Esophagus muscularis mucosa (tissue), 3 donors: ENCODE measurements around the gene ZNF587.

Source experiments
- POLR2A ChIP-seq: fragments of 450-650 bp; IDR thresholded peaks from one replicate; pipeline ENCODE4 v1.6.1; 2017; ENCODE audit warnings: antibody characterized with exemption, moderate library complexity, mild to moderate bottlenecking, low read depth
- POLR2AphosphoS5 ChIP-seq, 2 donors: sonication (generic); formaldehyde crosslinking; IDR thresholded peaks; one replicate each; pipeline ENCODE4 v1.6.1; 2017; ENCODE audit warnings: antibody characterized with exemption in 2 of 2
- TF ChIP-seq, protein P1 (sequence below), 3 experiments: fragments of 200-600 bp in 2 of 3; fragments of 450-650 bp in 1 of 3; sonication (generic) in 2 of 3; IDR thresholded peaks; one replicate each; pipeline ENCODE4 v1.5.1; 2017 to 2019; ENCODE audit warnings: antibody characterized with exemption in 3 of 3, mild to moderate bottlenecking in 2 of 3, moderate library complexity in 1 of 3

DNA sequence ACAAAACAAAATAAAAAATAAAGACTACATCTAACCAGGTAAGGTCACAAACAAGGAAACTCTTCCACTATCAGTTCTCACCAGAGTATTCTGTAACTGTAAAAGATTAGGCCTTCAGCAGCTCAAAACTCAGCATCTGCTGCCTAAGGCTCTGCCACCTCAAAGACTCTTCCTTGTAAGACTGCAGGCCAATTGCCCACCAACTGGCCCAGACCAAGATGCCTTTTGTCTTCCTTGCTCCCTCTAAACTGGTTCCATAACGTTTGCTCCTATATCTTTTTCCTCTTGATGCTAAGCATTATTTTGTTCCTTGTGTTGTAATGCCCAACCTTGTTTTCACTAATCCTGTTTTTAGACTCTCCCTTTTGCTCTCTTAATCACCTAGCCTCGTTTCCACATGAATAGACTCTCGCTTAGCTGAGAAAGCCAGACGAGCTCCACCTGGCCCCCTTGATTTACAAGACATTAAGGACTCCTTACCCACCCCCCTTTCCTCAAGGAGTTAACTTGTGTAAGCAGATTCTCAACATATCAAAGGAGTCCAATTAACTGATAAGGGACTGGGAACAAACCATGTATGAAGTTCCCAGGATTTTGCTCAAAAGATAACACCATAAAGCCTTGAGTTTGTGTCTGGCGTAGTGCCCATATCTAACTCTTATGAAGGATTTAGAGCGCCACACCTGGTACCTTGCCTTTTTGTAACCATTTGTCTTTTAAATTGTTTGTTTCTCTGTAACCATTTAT, 37.7 kb downstream of the ZNF587 start:
- TF ChIP-seq, protein P1, sequence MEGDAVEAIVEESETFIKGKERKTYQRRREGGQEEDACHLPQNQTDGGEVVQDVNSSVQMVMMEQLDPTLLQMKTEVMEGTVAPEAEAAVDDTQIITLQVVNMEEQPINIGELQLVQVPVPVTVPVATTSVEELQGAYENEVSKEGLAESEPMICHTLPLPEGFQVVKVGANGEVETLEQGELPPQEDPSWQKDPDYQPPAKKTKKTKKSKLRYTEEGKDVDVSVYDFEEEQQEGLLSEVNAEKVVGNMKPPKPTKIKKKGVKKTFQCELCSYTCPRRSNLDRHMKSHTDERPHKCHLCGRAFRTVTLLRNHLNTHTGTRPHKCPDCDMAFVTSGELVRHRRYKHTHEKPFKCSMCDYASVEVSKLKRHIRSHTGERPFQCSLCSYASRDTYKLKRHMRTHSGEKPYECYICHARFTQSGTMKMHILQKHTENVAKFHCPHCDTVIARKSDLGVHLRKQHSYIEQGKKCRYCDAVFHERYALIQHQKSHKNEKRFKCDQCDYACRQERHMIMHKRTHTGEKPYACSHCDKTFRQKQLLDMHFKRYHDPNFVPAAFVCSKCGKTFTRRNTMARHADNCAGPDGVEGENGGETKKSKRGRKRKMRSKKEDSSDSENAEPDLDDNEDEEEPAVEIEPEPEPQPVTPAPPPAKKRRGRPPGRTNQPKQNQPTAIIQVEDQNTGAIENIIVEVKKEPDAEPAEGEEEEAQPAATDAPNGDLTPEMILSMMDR (IDR thresholded peaks at IDR 0.05) = no peak
- no peak for TF ChIP-seq POLR2A
- TF ChIP-seq POLR2AphosphoS5 (IDR thresholded peaks at IDR 0.05) = no peak
